HEK293 (cell line): Measurements from ENCODE around the gene POGZ.
A peak's percentile ranks its signal among the peaks of the same experiment; 100 is the strongest.

Source experiments
- CTCF ChIA-PET: fragments of 350-600 bp; formaldehyde crosslinking; extraction: SDS; loops from one replicate; lab custom pipeline; 2021; ENCODE audit warnings: antibody characterized with exemption; lab: Yijun Ruan, JAX
- POLR2A ChIA-PET: fragments of 300-600 bp; formaldehyde crosslinking; extraction: SDS; loops from one replicate; lab custom pipeline; 2020; ENCODE audit warnings: antibody characterized with exemption, inconsistent platforms; lab: Yijun Ruan, JAX
- H3K27ac ChIP-seq: fragments of 200-500 bp; sonication (Bioruptor generic); 2 replicates; pipeline ENCODE4 v1.5.1; 2014; ENCODE audit warnings: low read depth, low read length, control low read depth, inconsistent platforms; ENCODE audit errors: extremely low read depth
- H3K36me3 ChIP-seq, 2 experiments: fragments of 200-500 bp in 1 of 2; sonication (Bioruptor generic) in 1 of 2; 1 replicate in 1 of 2; 2 replicates in 1 of 2; pipeline ENCODE4 v1.5.1; 2014 to 2017; ENCODE audit warnings: inconsistent platforms in 2 of 2, low read length in 2 of 2; ENCODE audit not compliant: control insufficient read depth in 2 of 2, insufficient read depth in 1 of 2
- H3K4me1 ChIP-seq: fragments of 200-500 bp; sonication (Bioruptor generic); 2 replicates; pipeline ENCODE4 v1.5.1; 2014; ENCODE audit warnings: mild to moderate bottlenecking, low read length, inconsistent platforms; ENCODE audit not compliant: control insufficient read depth, insufficient read depth
- H3K4me3 ChIP-seq: 2 replicates; pipeline ENCODE4 v1.5.1; 2011; ENCODE audit warnings: low read depth, mild to moderate bottlenecking, control low read depth, low read length, moderate library complexity
- H3K9me3 ChIP-seq: fragments of 200-500 bp; sonication (Bioruptor generic); 2 replicates; pipeline ENCODE4 v1.5.1; 2014; ENCODE audit warnings: low read depth, low read length, inconsistent platforms; ENCODE audit not compliant: control insufficient read depth, insufficient read depth
- BCL11A ChIP-seq: fragments of 450-650 bp; formaldehyde crosslinking; IDR thresholded peaks from 2 replicates; pipeline ENCODE4 v1.5.1; 2016; ENCODE audit warnings: low read depth, missing biosample characterization, missing genetic modification characterization
- HOXA7 ChIP-seq: sonication (generic); formaldehyde crosslinking; IDR thresholded peaks from 2 replicates; pipeline ENCODE4 v1.8.1; 2022; ENCODE audit warnings: missing genetic modification reagents, borderline replicate concordance
- INSM2 ChIP-seq: fragments of 450-650 bp; formaldehyde crosslinking; IDR thresholded peaks from 2 replicates; pipeline ENCODE4 v1.5.1; 2016; ENCODE audit warnings: missing biosample characterization, missing genetic modification characterization
- KLF1 ChIP-seq: fragments of 450-650 bp; formaldehyde crosslinking; IDR thresholded peaks from 2 replicates; pipeline ENCODE4 v1.5.1; 2016; ENCODE audit warnings: missing biosample characterization, missing genetic modification characterization
- KLF16 ChIP-seq: fragments of 450-650 bp; formaldehyde crosslinking; IDR thresholded peaks from 2 replicates; pipeline ENCODE4 v1.5.1; 2017; ENCODE audit warnings: missing biosample characterization, missing genetic modification characterization
- MZF1 ChIP-seq: fragments of 450-650 bp; formaldehyde crosslinking; IDR thresholded peaks from 2 replicates; pipeline ENCODE4 v1.5.1; 2017; ENCODE audit warnings: missing biosample characterization, missing genetic modification characterization, borderline replicate concordance
- PRDM1 ChIP-seq: fragments of 450-650 bp; formaldehyde crosslinking; IDR thresholded peaks from 2 replicates; pipeline ENCODE4; 2016; ENCODE audit warnings: missing biosample characterization, missing genetic modification characterization
- SCRT2 ChIP-seq: fragments of 450-650 bp; formaldehyde crosslinking; IDR thresholded peaks from 2 replicates; pipeline ENCODE4 v1.5.1; 2016; ENCODE audit warnings: missing biosample characterization, missing genetic modification characterization
- TCF7L2 ChIP-seq: IDR thresholded peaks from 2 replicates; pipeline ENCODE4 v1.6.1; 2011; ENCODE audit warnings: low read depth, mild to moderate bottlenecking, inconsistent platforms, low read length, moderate library complexity, borderline replicate concordance
- ZBTB49 ChIP-seq: fragments of 450-650 bp; formaldehyde crosslinking; IDR thresholded peaks from 2 replicates; pipeline ENCODE4 v1.5.1; 2016; ENCODE audit warnings: missing biosample characterization, missing genetic modification characterization, low read depth
- ZNF140 ChIP-seq: fragments of 450-650 bp; formaldehyde crosslinking; IDR thresholded peaks from 2 replicates; pipeline ENCODE4 v1.5.1; 2016; ENCODE audit warnings: missing biosample characterization, missing genetic modification characterization
- ZNF157 ChIP-seq: fragments of 450-650 bp; formaldehyde crosslinking; IDR thresholded peaks from 2 replicates; pipeline ENCODE4 v1.5.1; 2016; ENCODE audit warnings: missing biosample characterization, missing genetic modification characterization
- ZNF223 ChIP-seq: fragments of 450-650 bp; formaldehyde crosslinking; IDR thresholded peaks from 2 replicates; pipeline ENCODE4 v1.5.1; 2016; ENCODE audit warnings: missing biosample characterization, missing genetic modification characterization
- ZNF239 ChIP-seq: fragments of 450-650 bp; formaldehyde crosslinking; IDR thresholded peaks from 2 replicates; pipeline ENCODE4 v1.5.1; 2016; ENCODE audit warnings: missing biosample characterization, missing genetic modification characterization
- ZNF600 ChIP-seq: fragments of 450-650 bp; formaldehyde crosslinking; IDR thresholded peaks from 2 replicates; pipeline ENCODE4 v1.5.1; 2016; ENCODE audit warnings: missing biosample characterization, missing genetic modification characterization
- ZNF610 ChIP-seq: fragments of 450-650 bp; formaldehyde crosslinking; IDR thresholded peaks from 2 replicates; pipeline ENCODE4 v1.5.1; 2016; ENCODE audit warnings: missing biosample characterization, missing genetic modification characterization, borderline replicate concordance
- ZNF621 ChIP-seq: fragments of 450-650 bp; formaldehyde crosslinking; IDR thresholded peaks from 2 replicates; pipeline ENCODE4 v1.5.1; 2017; ENCODE audit warnings: missing biosample characterization, missing genetic modification characterization
- ZNF629 ChIP-seq: fragments of 450-650 bp; formaldehyde crosslinking; IDR thresholded peaks from 2 replicates; pipeline ENCODE4 v1.5.1; 2017; ENCODE audit warnings: missing biosample characterization, missing genetic modification characterization
- ZNF76 ChIP-seq: fragments of 450-650 bp; formaldehyde crosslinking; IDR thresholded peaks from 2 replicates; pipeline ENCODE4; 2016; ENCODE audit warnings: low read depth, missing biosample characterization, missing genetic modification characterization, borderline replicate concordance
- ZNF785 ChIP-seq: fragments of 450-650 bp; formaldehyde crosslinking; IDR thresholded peaks from 2 replicates; pipeline ENCODE4 v1.5.1; 2016; ENCODE audit warnings: missing biosample characterization, missing genetic modification characterization
- TF ChIP-seq, protein P1 (sequence below): fragments of 450-650 bp; formaldehyde crosslinking; IDR thresholded peaks from 2 replicates; pipeline ENCODE4 v1.5.1; 2016; ENCODE audit warnings: missing biosample characterization, missing genetic modification characterization

POGZ gene

DNA sequence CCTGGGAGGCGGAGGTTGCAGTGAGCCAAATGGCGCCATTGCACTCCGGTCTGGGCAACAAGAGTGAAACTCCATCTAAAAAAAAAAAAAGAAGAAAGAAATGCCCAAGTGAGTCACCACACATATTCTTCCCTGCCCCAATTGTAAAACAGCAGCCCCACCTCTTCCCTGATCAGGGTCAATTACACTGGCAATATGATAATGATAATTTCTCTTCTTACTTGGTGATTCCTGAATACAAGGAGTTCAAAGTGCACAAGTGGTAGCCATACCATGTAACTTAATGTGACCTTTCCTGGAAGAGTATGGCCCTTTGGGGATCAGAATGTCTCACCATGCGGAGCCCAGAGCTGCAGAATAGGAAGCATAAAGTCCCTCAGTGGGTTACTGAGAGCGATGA is 40.1 kb upstream of the POGZ start:
- POLR2A ChIA-PET: interaction anchor here (1.1 kb wide), 1 partner anchor 40 kb away, joined by 4 read pairs; the partner anchor contains the start of gene POGZ
- Histone ChIP-seq H3K36me3 (no peaks in the 10 kb centered on the region), H3K9me3 (no peaks in the 10 kb centered on the region), H3K4me1 (peaks cover 9% of the 10 kb centered on the region; the same call in 1 of the 2 replicates)
- TF ChIP-seq ZNF157 (tag by site-specific recombination): no peak
- no peak for TF ChIP-seq BCL11A (tag by site-specific recombination)
- no peak for TF ChIP-seq ZBTB49
- TF ChIP-seq ZNF785 (tag by site-specific recombination): no peak
- no peak for TF ChIP-seq TCF7L2
- TF ChIP-seq, all 188 proteins: peak for 0
- CTCF ChIA-PET: interaction anchor here (0.6 kb wide), 2 partner anchors 34 to 159 kb away, joined by 3 to 4 read pairs; no protein-coding TSS in a partner anchor
- H3K4me3 ChIP-seq: no peak overlapping the region
- H3K27ac ChIP-seq: no peak overlapping the region

DNA sequence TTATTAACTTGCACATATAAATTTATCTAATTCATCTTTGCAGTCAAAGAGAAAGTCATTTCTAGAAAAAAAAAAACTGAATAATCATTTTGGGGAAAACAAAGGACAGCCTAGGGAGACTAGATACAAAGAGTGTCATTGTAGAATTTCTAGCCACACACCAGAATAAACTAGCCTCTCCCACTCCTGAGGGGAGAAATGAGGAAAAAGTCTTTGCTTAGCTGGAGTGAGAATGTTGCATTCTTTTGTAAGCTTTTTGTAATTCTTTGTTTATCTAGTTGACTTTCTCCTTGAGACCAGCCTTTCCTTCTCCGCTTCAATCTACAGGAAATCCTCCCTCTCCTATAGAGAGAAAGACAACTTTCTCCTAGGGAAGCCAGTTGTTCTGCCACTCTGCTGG is 36.0 kb upstream of the POGZ start:
- no peak overlapping the region for H3K4me3 ChIP-seq
- H3K27ac ChIP-seq: no peak overlapping the region
- CTCF ChIA-PET: interaction anchor here (0.6 kb wide), 3 partner anchors 11 to 945 kb away, joined by 3 to 6 read pairs (median 4); no protein-coding TSS in a partner anchor

DNA sequence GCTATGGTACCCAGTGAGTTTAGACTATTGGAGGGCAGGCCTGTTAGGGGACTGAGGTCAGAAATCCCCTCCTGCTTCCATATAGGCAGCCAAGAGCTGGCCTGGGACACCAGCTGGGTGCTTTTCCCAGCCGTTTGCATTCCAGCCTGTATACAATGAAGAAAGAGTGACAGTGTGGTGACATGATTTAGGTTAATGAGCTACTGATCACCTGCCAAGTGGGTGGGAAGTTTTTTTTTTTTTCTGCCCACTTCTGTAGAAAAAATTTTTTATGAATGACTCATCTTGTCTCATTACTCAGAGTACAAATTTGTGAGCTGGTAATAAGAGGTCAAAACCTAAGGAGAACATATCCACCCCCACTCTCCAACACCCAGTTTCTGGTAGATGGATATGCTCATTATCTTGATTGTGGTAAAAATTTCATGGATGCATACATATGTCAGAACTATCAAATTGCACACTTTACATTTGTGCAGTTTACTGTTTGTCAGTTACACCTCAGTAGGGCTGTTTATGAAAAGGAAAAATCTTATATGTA is 35.5 kb upstream of the POGZ start:
- ChIA-PET CTCF (interaction anchor here (0.6 to 1.1 kb wide), 8 partner anchors 8 to 946 kb away, joined by 3 to 6 read pairs (median 3); no protein-coding TSS in a partner anchor), POLR2A (interaction anchor here (0.6 to 2.6 kb wide), 8 partner anchors 10 to 222 kb away, joined by 4 to 28 read pairs (median 6); partner anchors contain the start of genes CGN, POGZ and TUFT1)
- Histone ChIP-seq H3K4me3 (no peak overlapping the region), H3K9me3 (no peaks in the 10 kb centered on the region), H3K4me1 (peaks cover 9% of the 10 kb centered on the region; the same call in 1 of the 2 replicates), H3K36me3 (no peaks in the 10 kb centered on the region), H3K27ac (no peak overlapping the region)
- TF ChIP-seq ZNF239 (tag by site-specific recombination) (no peak), KLF16 (peak; percentile 79), SCRT2 (tag by site-specific recombination) (no peak), PRDM1 (tag by site-specific recombination) (peak; percentile 75), ZNF600 (tag by site-specific recombination) (peak; percentile 60), INSM2 (tag by site-specific recombination) (peak; percentile 94), MZF1 (tag by site-specific recombination) (no peak), ZNF76 (peak; percentile 71; the same call in 1 of the 2 replicates), ZNF621 (tag by site-specific recombination) (no peak), ZNF140 (tag by site-specific recombination) (no peak), ZNF629 (peak; percentile 96), ZNF223 (tag by site-specific recombination) (no peak), KLF1 (tag by site-specific recombination) (peak; percentile 51; the same call in 1 of the 2 replicates), HOXA7 (CRISPR knock-in tag) (no peak)
- TF ChIP-seq, protein P1, sequence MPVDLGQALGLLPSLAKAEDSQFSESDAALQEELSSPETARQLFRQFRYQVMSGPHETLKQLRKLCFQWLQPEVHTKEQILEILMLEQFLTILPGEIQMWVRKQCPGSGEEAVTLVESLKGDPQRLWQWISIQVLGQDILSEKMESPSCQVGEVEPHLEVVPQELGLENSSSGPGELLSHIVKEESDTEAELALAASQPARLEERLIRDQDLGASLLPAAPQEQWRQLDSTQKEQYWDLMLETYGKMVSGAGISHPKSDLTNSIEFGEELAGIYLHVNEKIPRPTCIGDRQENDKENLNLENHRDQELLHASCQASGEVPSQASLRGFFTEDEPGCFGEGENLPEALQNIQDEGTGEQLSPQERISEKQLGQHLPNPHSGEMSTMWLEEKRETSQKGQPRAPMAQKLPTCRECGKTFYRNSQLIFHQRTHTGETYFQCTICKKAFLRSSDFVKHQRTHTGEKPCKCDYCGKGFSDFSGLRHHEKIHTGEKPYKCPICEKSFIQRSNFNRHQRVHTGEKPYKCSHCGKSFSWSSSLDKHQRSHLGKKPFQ (tag by site-specific recombination): no peak; the same call in 1 of the 2 replicates

More for the DNA sequence above, 36.0 kb upstream of the POGZ start:
- POLR2A ChIA-PET: interaction anchor here (0.6 to 2.6 kb wide), 7 partner anchors 9 to 222 kb away, joined by 4 to 28 read pairs (median 7); partner anchors contain the start of genes CGN, POGZ and TUFT1
- Histone ChIP-seq H3K9me3 (no peaks in the 10 kb centered on the region), H3K36me3 (no peaks in the 10 kb centered on the region), H3K4me1 (peaks cover 9% of the 10 kb centered on the region; the same call in 1 of the 2 replicates)
- no peak for TF ChIP-seq ZNF610
- TF ChIP-seq PRDM1 (tag by site-specific recombination): peak; percentile 76; the same call in 1 of the 2 replicates
